Measurements from ENCODE around the gene STX11.

Gene STX11

DNA sequence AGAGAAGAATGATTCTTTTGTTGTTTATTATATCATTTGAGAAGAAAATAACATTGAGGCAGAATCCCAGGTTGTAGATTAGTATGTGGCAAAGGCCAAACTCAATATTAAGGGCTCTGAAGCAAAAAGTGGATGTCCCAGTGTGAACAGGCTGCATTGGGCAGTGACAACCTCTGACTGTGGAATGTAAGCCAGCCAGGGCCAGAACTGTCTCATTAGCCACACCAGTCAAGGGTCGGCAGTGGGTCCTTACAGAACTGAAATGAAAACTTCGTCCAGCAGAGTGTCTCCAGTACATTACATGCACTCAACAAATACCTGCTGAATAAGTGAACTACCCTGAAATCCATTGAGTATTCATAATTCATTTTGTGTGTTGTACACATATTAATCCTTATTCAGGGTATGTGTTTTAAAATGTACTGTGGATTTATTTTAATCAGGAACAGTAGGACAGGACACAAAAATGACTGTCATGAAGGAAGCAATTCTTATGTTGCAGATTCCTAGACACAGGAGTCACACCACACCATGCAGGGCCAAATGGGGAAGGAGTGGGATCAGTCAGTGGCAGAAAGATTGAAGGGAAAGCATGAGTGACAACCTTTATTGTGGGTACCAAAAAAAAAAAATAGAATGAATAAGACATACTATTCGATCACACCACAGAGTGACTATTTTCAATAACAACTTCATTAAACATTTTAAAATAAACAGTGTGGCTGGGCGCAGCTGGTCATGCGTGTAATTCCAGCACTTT is 69.9 kb downstream of the STX11 start:
- Mint-ChIP-seq H3K4me3 (no peak overlapping the region), H3K36me3 (ENCODE audit: low read depth) (peaks cover 5% of the 10 kb centered on the region), H3K27me3 (ENCODE audit: low read depth, poor library complexity) (peaks cover 7% of the 10 kb centered on the region), H3K9me3 (peaks cover 9% of the 10 kb centered on the region), H3K4me1 (peaks cover 15% of the 10 kb centered on the region), H3K27ac (no peak overlapping the region)
- TF ChIP-seq, protein P1, sequence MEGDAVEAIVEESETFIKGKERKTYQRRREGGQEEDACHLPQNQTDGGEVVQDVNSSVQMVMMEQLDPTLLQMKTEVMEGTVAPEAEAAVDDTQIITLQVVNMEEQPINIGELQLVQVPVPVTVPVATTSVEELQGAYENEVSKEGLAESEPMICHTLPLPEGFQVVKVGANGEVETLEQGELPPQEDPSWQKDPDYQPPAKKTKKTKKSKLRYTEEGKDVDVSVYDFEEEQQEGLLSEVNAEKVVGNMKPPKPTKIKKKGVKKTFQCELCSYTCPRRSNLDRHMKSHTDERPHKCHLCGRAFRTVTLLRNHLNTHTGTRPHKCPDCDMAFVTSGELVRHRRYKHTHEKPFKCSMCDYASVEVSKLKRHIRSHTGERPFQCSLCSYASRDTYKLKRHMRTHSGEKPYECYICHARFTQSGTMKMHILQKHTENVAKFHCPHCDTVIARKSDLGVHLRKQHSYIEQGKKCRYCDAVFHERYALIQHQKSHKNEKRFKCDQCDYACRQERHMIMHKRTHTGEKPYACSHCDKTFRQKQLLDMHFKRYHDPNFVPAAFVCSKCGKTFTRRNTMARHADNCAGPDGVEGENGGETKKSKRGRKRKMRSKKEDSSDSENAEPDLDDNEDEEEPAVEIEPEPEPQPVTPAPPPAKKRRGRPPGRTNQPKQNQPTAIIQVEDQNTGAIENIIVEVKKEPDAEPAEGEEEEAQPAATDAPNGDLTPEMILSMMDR (IDR thresholded peaks at IDR 0.05): no peak
- DNase-seq: no peak

DNA sequence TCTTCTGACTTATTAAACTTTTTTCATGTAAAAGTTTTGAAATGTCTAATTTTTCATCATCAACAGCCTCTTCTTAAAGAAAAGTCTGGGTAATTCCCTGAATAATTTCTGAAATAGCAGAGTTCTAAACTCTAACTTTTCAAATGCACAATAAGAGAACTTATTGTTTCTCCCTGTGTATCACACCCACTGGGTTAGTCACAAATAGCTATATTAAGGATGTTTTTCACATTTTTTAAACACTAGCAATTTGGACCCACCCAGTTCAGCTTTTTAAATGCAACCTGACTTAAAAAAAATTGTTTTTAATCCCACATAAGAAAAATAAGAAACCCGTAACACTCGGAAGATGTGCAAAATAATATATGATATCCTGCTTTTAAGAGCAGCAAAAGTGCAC is 73.4 kb downstream of the STX11 start:
- H3K4me3 Mint-ChIP-seq: no peak overlapping the region
- H3K36me3 Mint-ChIP-seq (ENCODE audit: low read depth): no peaks in the 10 kb centered on the region
- no peaks in the 10 kb centered on the region for H3K9me3 Mint-ChIP-seq
- no peak for DNase-seq
- TF ChIP-seq, protein P1 (IDR thresholded peaks at IDR 0.05): no peak
- H3K4me1 Mint-ChIP-seq: no peaks in the 10 kb centered on the region
- H3K27ac Mint-ChIP-seq: no peak overlapping the region
- peaks cover 3% of the 10 kb centered on the region for H3K27me3 Mint-ChIP-seq (ENCODE audit: low read depth, poor library complexity)

DNA sequence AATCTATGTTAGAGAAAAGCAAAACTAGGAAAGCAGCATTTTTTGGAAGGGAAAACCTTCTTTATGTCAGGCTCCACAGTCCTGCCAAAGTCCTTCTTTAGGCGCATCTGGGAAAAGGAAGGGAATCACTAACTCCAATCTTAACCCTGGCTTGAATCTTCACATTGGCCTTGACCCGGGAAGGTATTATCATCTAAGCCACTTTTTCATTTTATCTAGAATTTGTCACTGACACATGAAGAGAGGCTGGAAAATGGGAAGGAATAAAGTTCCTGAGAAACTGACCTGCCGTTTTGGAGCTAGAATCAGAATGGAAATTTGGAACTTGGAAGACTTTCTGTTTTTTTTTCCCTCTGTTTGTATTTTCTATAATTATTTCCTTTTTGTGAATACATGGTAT is 81.4 kb downstream of the STX11 start:
- Mint-ChIP-seq H3K4me3 (no peak overlapping the region), H3K27me3 (ENCODE audit: low read depth, poor library complexity) (peaks cover 6% of the 10 kb centered on the region), H3K27ac (no peak overlapping the region), H3K9me3 (peaks cover 12% of the 10 kb centered on the region), H3K36me3 (ENCODE audit: low read depth) (no peaks in the 10 kb centered on the region), H3K4me1 (peaks cover 23% of the 10 kb centered on the region)
- TF ChIP-seq, protein P1 (IDR thresholded peaks at IDR 0.05): no peak
- no peak for DNase-seq

DNA sequence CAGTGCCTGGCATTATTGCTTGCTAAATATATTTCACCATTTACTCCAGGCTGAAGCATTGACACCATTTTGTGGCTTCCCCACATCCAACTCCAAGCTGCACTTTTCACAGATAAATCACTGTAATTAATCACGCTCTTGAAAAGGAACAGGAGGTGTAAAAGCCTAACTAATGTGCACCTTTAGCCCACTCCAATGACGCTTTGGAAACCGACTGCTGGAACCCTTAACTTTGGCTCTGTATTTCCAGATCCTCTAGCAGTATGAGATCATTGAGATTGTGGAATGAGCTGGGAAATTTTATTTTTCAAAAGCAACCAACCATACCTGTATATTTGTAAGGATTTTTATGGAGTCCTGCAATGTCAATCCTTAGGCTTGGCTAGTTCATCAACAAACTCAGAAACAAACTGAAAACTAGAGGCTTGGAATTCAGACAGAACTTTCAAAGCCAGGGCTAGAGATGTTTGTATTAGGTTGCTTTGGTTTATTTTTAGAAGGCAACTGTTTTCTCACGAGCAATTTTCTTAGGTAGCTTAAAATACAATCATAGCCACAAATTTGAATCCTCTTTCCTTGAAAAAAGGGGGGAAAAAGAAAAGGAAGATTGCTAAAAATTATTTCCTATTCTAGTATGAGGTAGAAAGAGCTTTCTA is 82.0 kb downstream of the STX11 start:
- Mint-ChIP-seq H3K36me3 (ENCODE audit: low read depth) (no peaks in the 10 kb centered on the region), H3K4me1 (peaks cover 23% of the 10 kb centered on the region), H3K9me3 (peaks cover 12% of the 10 kb centered on the region), H3K27me3 (ENCODE audit: low read depth, poor library complexity) (peaks cover 6% of the 10 kb centered on the region), H3K27ac (peak overlapping the region; percentile 40), H3K4me3 (no peak overlapping the region)
- DNase-seq: no peak
- TF ChIP-seq, protein P1 (IDR thresholded peaks at IDR 0.05): no peak

DNA sequence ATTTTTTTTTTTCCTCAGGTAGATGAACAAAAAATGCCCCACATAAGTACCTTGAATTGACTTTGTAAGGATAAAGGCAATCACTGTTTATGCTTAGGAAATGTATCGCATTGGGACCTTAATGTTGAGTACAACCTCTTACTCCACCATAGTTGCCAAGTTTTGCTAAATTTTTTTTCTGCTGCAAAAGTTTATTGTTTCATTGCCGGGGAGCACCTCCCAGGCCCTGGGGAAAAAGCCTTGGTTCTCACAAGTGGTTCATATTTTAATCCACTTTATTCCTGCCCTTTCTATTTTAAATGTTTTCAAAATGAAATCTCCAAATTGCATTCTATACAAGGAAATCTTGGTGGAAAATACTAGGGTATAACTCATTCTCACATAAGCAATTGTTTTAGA is 82.5 kb downstream of the STX11 start:
- H3K4me3 Mint-ChIP-seq: no peak overlapping the region
- H3K27ac Mint-ChIP-seq: no peak overlapping the region
- H3K9me3 Mint-ChIP-seq: peaks cover 13% of the 10 kb centered on the region
- peaks cover 6% of the 10 kb centered on the region for H3K27me3 Mint-ChIP-seq (ENCODE audit: low read depth, poor library complexity)
- DNase-seq: no peak
- peaks cover 23% of the 10 kb centered on the region for H3K4me1 Mint-ChIP-seq
- TF ChIP-seq, protein P1 (IDR thresholded peaks at IDR 0.05): no peak
- no peaks in the 10 kb centered on the region for H3K36me3 Mint-ChIP-seq (ENCODE audit: low read depth)

Measured in nephron progenitor cell (in vitro differentiated cells).